Subcutaneous adipose tissue (tissue), 4 donors: ENCODE measurements around the gene SPAG9. TPM values are rescaled to one million over a fixed set of nuclear protein-coding genes. Genes with fewer than 3 reads are reported as not detected.

Source experiments
- CTCF ChIP-seq: fragments of 450-650 bp; IDR thresholded peaks from one replicate; pipeline ENCODE4 v1.5.1; 2016; ENCODE audit warnings: low read depth, mild to moderate bottlenecking, control low read depth, antibody characterized with exemption, moderate library complexity
- total RNA-seq, 4 donors: library from RNA; depleted of rRNA; stranded (reverse); fragments of >200 nt; gene quantifications; one replicate each; pipeline ENCODE4 v1.1.0, GENCODE V29; 2016

SPAG9 gene
- total RNA-seq, 4 donors from 2014 or later: 135 to 153 (median 150) TPM

GRCh38 chr17:51128076-51128475 is 7.4 kb upstream of the SPAG9 start:
- no peak for TF ChIP-seq CTCF

DNA sequence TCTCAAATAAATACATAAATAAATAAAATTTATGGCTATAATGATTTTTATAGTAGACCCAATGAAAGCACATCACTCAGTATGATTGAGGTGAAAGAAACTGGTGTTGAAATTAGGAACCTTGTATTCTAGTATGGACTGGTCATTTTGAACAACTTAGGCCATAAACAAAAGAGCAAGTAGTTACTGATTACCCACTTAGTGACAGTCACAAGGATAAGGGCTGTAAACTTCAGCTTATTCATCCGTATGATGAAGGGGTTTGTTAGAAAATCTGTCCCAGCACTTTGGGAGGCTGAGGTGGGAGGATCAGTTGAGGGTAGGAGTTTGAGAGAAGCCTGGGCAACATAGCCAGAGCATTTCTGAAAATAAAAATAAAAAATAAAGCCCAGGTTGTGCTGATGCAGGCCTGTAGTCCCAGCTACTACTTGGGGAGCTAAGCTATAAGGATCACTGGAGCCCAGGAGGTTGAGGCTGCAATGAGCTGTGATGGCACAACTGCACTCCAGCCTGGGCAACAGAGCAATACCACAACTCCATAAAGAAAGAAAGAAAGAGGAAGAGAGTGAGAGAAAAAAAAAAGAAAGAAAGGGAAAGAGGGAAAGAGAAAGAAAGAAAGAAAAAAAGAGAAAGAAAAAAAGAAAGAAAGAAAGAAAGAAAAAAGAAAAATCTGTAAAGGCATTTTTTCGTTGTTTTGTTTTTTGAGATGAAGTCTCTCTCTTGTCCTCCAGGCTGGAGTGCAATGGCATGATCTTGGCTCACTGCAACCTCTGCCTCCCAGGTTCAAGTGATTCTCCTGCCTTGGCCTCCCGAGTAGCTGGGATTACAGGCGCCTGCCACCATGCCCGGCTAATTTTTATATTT is 4.2 kb upstream of the SPAG9 start:
- TF ChIP-seq CTCF: no peak

DNA sequence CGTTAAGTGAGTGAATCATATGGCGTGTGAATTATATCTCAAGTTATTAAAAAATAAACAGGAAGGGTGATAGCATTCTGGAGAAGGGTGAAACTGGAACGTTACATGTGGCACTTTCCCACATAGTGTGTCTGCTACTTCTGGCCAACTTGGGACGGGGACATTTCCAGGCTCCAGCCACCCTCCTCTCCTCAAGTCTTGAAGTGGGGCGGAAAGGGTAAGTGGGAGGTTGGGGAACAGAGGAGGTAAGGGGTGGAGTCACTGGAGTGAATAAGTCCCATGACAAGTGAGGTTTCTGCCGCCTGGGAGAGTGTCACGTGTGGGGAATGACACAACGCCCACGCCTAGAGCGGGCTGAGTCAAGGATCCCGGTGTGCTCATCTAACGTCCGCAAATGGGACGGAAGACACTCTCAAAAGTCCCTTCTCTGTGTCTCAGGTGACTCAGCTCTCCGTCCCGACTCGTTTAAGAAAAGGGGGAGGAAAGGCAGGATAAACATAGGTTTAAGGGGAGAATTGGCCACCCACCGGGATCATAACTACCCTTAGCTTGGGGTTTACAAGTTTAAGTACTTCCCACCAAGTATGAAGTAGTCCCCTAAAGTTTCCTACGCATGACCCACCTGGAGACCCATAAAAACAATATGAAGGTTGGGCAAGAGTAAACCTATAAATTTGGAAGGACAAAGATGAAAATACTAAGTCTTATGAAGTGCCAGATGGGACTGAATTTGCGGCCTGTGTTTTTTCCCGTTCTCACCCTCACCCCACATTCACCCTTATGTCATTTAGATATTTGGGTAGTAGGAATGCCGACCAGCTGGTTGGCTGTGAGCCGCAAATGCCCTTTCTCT is 1.2 kb upstream of the SPAG9 start:
- no peak for TF ChIP-seq CTCF

- no peak for TF ChIP-seq CTCF
These were observed 320 bp downstream of the SPAG9 start for GRCh38 chr17:51120357-51120738.

DNA sequence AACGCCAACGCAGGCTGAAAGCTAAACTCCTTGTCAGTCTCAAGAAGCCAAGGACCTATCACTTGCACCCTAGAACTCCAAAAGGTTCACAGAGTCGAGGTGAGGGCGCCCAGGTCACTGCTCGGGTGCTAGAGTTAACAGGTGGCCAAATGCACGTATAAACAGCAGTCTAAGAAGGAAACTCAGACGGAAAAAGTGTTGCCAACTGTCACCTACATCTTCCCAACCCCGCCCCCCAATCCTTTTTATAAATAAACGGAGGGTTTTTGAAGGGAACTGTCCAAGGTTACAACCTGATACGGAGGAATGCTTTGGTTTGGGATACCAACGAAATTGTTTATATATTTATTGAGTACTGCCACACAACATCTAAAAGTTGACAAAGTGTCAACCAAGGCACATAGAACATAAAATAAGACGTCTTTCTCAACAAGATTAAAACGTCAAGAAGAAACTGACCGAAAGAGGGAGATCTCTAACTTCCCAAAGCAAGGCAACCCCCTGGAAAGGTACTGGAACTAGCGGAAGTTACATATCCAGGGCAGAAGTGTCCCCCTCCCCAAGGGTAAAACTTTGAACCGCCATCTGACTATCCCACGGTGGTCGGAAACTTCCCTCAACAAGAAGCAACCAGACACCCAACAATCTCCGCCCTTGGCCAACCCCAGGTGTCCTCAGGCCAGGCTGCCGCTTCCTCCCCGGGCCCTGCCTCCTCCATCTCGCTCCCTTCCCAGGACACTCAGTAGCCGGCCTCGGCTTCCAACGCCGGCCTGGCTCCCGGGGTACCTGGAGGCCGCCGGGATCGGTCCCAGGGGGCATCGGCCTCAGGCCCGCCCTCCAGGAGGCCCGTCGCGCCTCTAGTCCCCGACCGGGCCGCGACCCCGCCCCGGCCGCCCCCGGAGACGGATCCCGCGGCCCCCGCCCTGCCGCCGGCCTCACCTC is 982 bp downstream of the SPAG9 start:
- TF ChIP-seq CTCF: no peak

DNA sequence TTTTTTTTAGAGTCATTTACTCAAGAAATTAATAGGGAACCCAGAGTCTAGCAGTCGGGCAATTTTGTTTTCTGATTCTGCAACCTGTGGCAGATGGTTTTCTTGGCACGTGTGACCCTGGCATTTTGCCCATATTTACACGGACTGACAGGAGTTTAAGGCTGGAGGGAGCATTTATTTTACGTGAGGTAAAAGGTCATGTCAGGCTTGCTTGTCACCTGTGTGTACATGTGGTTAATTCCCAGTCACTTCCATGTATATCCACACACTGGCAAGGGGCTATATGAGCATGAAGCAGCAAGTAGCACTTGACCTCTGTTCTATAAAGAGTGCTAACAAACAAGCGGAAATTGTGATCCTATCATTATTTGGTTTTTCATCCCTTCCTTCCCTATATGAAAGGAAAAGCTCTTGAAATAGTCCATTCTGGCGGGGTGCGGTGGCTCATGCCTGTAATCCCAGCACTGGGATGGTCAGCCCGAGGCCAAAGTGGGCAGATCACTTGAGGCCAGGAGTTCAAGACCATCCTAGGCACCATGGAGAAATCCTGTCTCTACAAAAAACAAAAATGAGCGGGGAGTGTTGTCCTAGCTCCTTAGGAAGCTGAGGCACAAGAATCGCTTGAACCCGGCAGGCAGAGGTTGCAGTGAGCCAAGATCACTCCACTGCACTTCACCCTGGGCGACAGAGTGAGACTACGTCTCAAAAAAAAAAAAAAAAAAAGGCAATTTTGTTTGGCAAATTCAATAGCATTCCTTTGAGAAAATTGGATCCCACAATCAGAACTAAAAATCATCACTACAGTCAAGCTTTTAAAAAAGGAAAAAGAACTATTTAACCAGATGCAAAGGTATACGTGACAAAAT is 2.1 kb downstream of the SPAG9 start:
- TF ChIP-seq CTCF: no peak
